Measurements from ENCODE around the gene ITPKB. TPM values are rescaled to one million over a fixed set of nuclear protein-coding genes. Genes with fewer than 3 reads are reported as not detected.

The ITPKB gene
- total and polyA plus RNA-seq, 3 experiments from 2014 or later = 37.7 to 50.1 (median 39.6) TPM

GRCh38 chr1:226609836-226610455, 129.1 kb downstream of the ITPKB start:
- H3K36me3 Mint-ChIP-seq = no peaks in the 10 kb centered on the region
- no peak for DNase-seq
- peak overlapping the region in 1 of 8 donors; percentile 65 for H3K27ac Mint-ChIP-seq
- ChIA-PET POLR2A (no interaction called here), CTCF (interaction anchor here (1.1 to 2.3 kb wide), 4 partner anchors 83 to 187 kb away, joined by 3 to 17 read pairs (median 6); no protein-coding TSS in a partner anchor)
- no peak overlapping the region for H3K27ac ChIP-seq (ENCODE audit: low read depth, low read length)
- H3K4me1 ChIP-seq (ENCODE audit: insufficient read depth, low read length) = no peaks in the 10 kb centered on the region
- H3K9me3 ChIP-seq (ENCODE audit: low read length) = no peaks in the 10 kb centered on the region
- H3K9me3 Mint-ChIP-seq = no peaks in the 10 kb centered on the region
- H3K36me3 ChIP-seq (ENCODE audit: insufficient read depth, low read length) = no peaks in the 10 kb centered on the region
- H3K27me3 ChIP-seq (ENCODE audit: insufficient read depth, low read length, poor library complexity, severe bottlenecking) = no peaks in the 10 kb centered on the region
- no peaks in the 10 kb centered on the region for H3K4me1 Mint-ChIP-seq
- peaks cover 5 to 8% of the 10 kb centered on the region in 2 donors for H3K27me3 Mint-ChIP-seq
- H3K4me3 Mint-ChIP-seq = no peak overlapping the region
- H3K4me3 ChIP-seq (ENCODE audit: low read length) = no peak overlapping the region

DNA sequence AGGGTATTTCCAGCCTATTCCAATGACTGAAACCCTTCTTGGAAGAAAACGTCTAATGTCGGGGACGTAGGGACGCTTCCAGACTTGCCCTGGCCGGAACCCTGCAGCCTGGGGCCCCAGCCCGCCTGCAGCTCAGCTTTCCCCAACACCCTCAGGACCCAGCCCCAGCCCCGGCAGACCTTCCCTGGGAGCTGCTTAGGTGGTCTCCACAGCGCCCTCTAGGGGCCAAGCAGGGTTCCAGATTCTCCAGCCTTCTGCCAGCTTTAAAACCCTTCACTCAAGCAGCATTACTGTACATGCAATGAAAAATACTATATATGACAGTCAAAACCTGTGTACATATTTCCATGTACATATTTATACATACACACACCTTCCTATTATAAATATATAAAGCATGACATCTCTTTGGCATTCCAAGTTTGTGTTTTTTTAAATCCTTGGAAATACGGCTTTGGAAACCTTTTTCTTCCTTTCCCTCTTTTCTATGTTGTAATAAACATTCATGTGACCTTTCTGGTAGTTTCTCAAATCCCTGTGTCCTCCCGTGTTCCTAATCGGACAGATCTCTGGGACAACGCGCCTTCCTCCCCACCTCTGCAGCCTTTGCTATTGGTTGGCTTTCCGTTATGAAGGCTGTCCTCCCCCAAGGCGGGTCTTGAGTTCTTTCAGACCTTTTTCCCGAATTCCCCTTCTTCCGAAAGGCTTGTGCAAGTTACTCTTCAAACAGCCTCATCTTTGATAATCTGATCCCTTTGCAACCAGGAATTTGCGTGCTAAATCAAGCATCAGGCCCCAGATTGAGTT, 130.2 kb downstream of the ITPKB start:
- CTCF ChIA-PET = interaction anchor here (0.6 to 2.3 kb wide), 15 partner anchors 9 to 295 kb away, joined by 3 to 17 read pairs (median 4); partner anchors contain the start of genes PARP1 and STUM
- POLR2A ChIA-PET = no interaction called here

DNA sequence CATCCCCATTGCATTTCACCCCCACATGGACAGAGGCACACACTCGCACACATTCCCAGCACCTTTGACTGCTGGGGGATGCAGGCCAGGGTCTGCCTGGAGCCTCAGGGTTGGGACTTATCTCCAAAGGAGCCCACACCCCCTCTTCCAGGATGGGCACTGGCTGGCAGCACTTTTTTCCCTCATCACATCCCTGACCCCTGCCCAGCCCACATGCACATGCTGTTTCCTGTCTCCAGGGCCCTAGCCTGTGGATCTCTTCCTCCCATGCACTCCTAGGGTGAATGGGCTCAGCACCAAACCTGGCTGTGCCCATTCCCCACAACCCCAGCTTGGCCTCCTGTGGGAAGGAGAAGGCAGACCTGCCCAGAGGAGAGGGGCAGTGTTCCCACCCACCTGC, 131.3 kb downstream of the ITPKB start:
- H3K4me1 Mint-ChIP-seq = no peaks in the 10 kb centered on the region
- H3K27me3 Mint-ChIP-seq = peaks cover 8 to 11% of the 10 kb centered on the region in 2 donors
- ChIA-PET CTCF (interaction anchor here (0.9 to 2.3 kb wide), 11 partner anchors 8 to 241 kb away, joined by 4 to 17 read pairs (median 4); partner anchors contain the start of genes PARP1 and STUM), POLR2A (no interaction called here)
- no peaks in the 10 kb centered on the region for H3K36me3 Mint-ChIP-seq
- H3K4me3 Mint-ChIP-seq = no peak overlapping the region
- Histone ChIP-seq H3K4me1 (ENCODE audit: insufficient read depth, low read length) (no peaks in the 10 kb centered on the region), H3K36me3 (ENCODE audit: insufficient read depth, low read length) (no peaks in the 10 kb centered on the region), H3K9me3 (ENCODE audit: low read length) (no peaks in the 10 kb centered on the region), H3K27me3 (ENCODE audit: insufficient read depth, low read length, poor library complexity, severe bottlenecking) (no peaks in the 10 kb centered on the region), H3K27ac (ENCODE audit: low read depth, low read length) (no peak overlapping the region), H3K4me3 (ENCODE audit: low read length) (no peak overlapping the region)
- peak in 1 of 5 donors; percentile 23 for DNase-seq
- H3K9me3 Mint-ChIP-seq = no peaks in the 10 kb centered on the region
- H3K27ac Mint-ChIP-seq = no peak overlapping the region

More for the DNA sequence above, 130.2 kb downstream of the ITPKB start:
- Mint-ChIP-seq H3K27me3 (peaks cover 8 to 10% of the 10 kb centered on the region in 2 donors), H3K36me3 (no peaks in the 10 kb centered on the region), H3K27ac (peak overlapping the region in 1 of 8 donors; percentile 13), H3K9me3 (no peaks in the 10 kb centered on the region), H3K4me1 (no peaks in the 10 kb centered on the region), H3K4me3 (peak overlapping the region in 1 of 7 donors; percentile 43)
- DNase-seq = peak; percentile 52 to 78 (median 61)
- Histone ChIP-seq H3K36me3 (ENCODE audit: insufficient read depth, low read length) (no peaks in the 10 kb centered on the region), H3K9me3 (ENCODE audit: low read length) (no peaks in the 10 kb centered on the region), H3K27ac (ENCODE audit: low read depth, low read length) (no peak overlapping the region), H3K4me1 (ENCODE audit: insufficient read depth, low read length) (no peaks in the 10 kb centered on the region), H3K4me3 (ENCODE audit: low read length) (no peak overlapping the region), H3K27me3 (ENCODE audit: insufficient read depth, low read length, poor library complexity, severe bottlenecking) (no peaks in the 10 kb centered on the region)

DNA sequence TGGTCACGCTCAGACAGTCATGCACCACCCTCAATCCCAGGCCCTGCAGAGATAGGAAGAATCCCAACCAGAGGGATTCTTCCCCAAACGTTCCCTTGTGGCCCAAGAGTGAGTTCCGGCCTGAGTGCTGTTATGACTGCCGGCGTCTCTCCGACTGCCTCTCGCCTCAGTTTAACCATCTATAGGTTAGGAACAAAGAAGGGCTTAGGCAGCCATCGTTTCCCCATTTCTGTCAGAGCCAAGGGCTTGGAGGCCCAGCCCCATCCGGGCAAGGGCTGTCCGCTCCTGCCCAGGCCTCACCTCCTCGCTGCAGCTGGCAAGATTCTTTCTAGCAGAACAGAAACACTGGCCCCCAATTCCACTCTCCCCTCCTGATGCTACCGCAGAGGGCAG, 131.8 kb downstream of the ITPKB start:
- no peaks in the 10 kb centered on the region for H3K9me3 Mint-ChIP-seq
- no peaks in the 10 kb centered on the region for H3K36me3 Mint-ChIP-seq
- H3K27me3 Mint-ChIP-seq = peaks cover 8 to 11% of the 10 kb centered on the region in 2 donors
- Histone ChIP-seq H3K4me3 (ENCODE audit: low read length) (no peak overlapping the region), H3K9me3 (ENCODE audit: low read length) (no peaks in the 10 kb centered on the region), H3K36me3 (ENCODE audit: insufficient read depth, low read length) (no peaks in the 10 kb centered on the region), H3K4me1 (ENCODE audit: insufficient read depth, low read length) (no peaks in the 10 kb centered on the region), H3K27ac (ENCODE audit: low read depth, low read length) (no peak overlapping the region), H3K27me3 (ENCODE audit: insufficient read depth, low read length, poor library complexity, severe bottlenecking) (no peaks in the 10 kb centered on the region)
- peak in 1 of 5 donors; percentile 11 for DNase-seq
- H3K4me3 Mint-ChIP-seq = no peak overlapping the region
- ChIA-PET POLR2A (no interaction called here), CTCF (interaction anchor here (1.1 to 1.8 kb wide), 4 partner anchors 60 to 182 kb away, joined by 3 to 8 read pairs (median 4); partner anchors contain the start of gene STUM)
- H3K4me1 Mint-ChIP-seq = no peaks in the 10 kb centered on the region
- peak overlapping the region in 1 of 8 donors; percentile 47 for H3K27ac Mint-ChIP-seq

GRCh38 chr1:226606311-226607267, 132.5 kb downstream of the ITPKB start:
- CTCF ChIA-PET = interaction anchor here (1.1 to 1.4 kb wide), 3 partner anchors 59 to 182 kb away, joined by 3 to 5 read pairs (median 4); no protein-coding TSS in a partner anchor
- Histone ChIP-seq H3K4me1 (ENCODE audit: insufficient read depth, low read length) (no peaks in the 10 kb centered on the region), H3K9me3 (ENCODE audit: low read length) (no peaks in the 10 kb centered on the region), H3K36me3 (ENCODE audit: insufficient read depth, low read length) (no peaks in the 10 kb centered on the region), H3K27ac (ENCODE audit: low read depth, low read length) (no peak overlapping the region), H3K27me3 (ENCODE audit: insufficient read depth, low read length, poor library complexity, severe bottlenecking) (no peaks in the 10 kb centered on the region), H3K4me3 (ENCODE audit: low read length) (no peak overlapping the region)
- no peaks in the 10 kb centered on the region for H3K4me1 Mint-ChIP-seq
- peak in 1 of 5 donors; percentile 39 for DNase-seq
- POLR2A ChIA-PET = no interaction called here
- H3K27me3 Mint-ChIP-seq = peaks cover 8 to 11% of the 10 kb centered on the region in 2 donors
- H3K9me3 Mint-ChIP-seq = no peaks in the 10 kb centered on the region
- peak overlapping the region in 1 of 8 donors; percentile 47 for H3K27ac Mint-ChIP-seq
- H3K36me3 Mint-ChIP-seq = no peaks in the 10 kb centered on the region
- no peak overlapping the region for H3K4me3 Mint-ChIP-seq

- no peak overlapping the region for H3K27ac Mint-ChIP-seq
- H3K27me3 Mint-ChIP-seq = peaks cover 11 to 14% of the 10 kb centered on the region in 2 donors
- Histone ChIP-seq H3K27me3 (ENCODE audit: insufficient read depth, low read length, poor library complexity, severe bottlenecking) (no peaks in the 10 kb centered on the region), H3K27ac (ENCODE audit: low read depth, low read length) (no peak overlapping the region), H3K4me1 (ENCODE audit: insufficient read depth, low read length) (no peaks in the 10 kb centered on the region), H3K4me3 (ENCODE audit: low read length) (no peak overlapping the region), H3K36me3 (ENCODE audit: insufficient read depth, low read length) (no peaks in the 10 kb centered on the region), H3K9me3 (ENCODE audit: low read length) (no peaks in the 10 kb centered on the region)
- ChIA-PET CTCF (no interaction called here), POLR2A (no interaction called here)
- no peak for DNase-seq
- no peaks in the 10 kb centered on the region for H3K36me3 Mint-ChIP-seq
- H3K4me1 Mint-ChIP-seq = no peaks in the 10 kb centered on the region
- peak overlapping the region in 1 of 7 donors; percentile 40 for H3K4me3 Mint-ChIP-seq
- no peaks in the 10 kb centered on the region for H3K9me3 Mint-ChIP-seq
These were observed 133.6 kb downstream of the ITPKB start for GRCh38 chr1:226605318-226605950.

DNA sequence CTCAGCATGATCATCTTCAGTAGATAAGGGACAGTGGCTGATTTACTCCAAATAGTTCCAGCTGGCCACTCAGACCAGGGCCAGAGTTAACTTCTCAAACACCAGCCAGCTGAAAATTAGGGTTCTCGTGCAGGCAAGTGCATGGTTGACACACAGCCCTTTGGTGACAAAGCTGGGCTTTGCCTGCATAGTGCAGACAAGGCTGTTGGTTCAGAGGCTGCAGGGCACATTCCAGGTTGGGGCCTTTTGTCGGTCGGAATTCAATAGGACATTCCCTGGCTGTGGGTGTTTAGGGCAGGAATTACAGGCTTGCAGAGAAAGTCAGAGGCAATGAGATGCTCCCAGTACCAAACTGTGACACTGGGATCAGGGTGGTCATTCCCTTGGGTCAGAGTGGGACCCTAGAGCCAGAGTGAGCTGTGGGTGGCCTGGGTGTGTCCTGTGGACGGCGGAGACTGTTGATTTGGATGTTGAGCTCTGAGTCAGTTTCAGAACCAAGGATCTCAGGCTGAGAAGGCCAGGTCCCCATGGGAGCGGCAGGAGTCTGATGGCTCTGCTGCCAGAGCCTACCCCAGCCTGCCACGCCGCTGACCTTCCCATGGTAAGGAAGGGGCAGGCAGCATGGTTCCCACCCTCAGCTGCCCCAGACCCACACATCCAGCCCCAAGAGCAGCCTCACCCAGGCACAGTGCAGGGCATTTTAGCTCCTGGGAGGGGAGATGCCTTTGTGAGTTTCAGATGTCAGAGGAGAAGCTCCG, 134.3 kb downstream of the ITPKB start:
- Histone ChIP-seq H3K4me1 (ENCODE audit: insufficient read depth, low read length) (no peaks in the 10 kb centered on the region), H3K27ac (ENCODE audit: low read depth, low read length) (no peak overlapping the region), H3K4me3 (ENCODE audit: low read length) (no peak overlapping the region), H3K36me3 (ENCODE audit: insufficient read depth, low read length) (no peaks in the 10 kb centered on the region), H3K27me3 (ENCODE audit: insufficient read depth, low read length, poor library complexity, severe bottlenecking) (no peaks in the 10 kb centered on the region), H3K9me3 (ENCODE audit: low read length) (no peaks in the 10 kb centered on the region)
- H3K27me3 Mint-ChIP-seq = peaks cover 11 to 12% of the 10 kb centered on the region in 2 donors
- POLR2A ChIA-PET = no interaction called here
- CTCF ChIA-PET = interaction anchor here (2.1 kb wide), 1 partner anchor 160 kb away, joined by 5 read pairs; no protein-coding TSS in a partner anchor
- H3K36me3 Mint-ChIP-seq = no peaks in the 10 kb centered on the region
- no peak overlapping the region for H3K27ac Mint-ChIP-seq
- no peak overlapping the region for H3K4me3 Mint-ChIP-seq
- no peaks in the 10 kb centered on the region for H3K4me1 Mint-ChIP-seq
- no peak for DNase-seq
- H3K9me3 Mint-ChIP-seq = no peaks in the 10 kb centered on the region
